Inferior parietal cortex (tissue), 1 donor: ENCODE results near the gene PACRGL.
"Not testable (repeated sequence)": the region's sequence is repeated elsewhere in the genome, so short reads cannot be mapped to it uniquely, and the experiment has no call there.

Experiments
- DNase-seq: peaks from one replicate; pipeline ENCODE4 v3.0.0-alpha.2; 2016; ENCODE audit errors: extremely low spot score

PACRGL gene

GRCh38 chr4:20723463-20723862, 23.2 kb downstream of the PACRGL start:
- DNase-seq: no peak

- DNase-seq: no peak
Observed at GRCh38 chr4:20724915-20725314, 24.7 kb downstream of the PACRGL start.

DNA sequence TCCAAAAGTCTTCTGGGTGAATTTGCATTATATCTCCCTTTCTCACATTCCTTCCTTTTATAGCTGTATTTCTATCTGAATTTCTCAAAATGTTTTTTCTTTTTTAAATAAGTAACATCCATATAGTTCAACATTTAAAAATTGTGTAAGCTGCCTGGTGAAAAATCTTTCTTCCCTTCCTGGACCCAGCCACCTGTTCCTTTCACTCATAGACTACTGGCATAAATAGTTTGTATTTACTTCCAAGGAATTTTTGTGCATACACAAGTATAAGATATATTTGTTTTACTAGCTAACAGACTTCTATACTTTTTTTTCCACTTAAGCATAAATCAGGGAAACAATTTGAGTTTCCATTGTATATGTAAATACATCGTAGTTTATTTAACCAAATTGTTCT, 35.7 kb downstream of the PACRGL start:
- DNase-seq: no peak

DNA sequence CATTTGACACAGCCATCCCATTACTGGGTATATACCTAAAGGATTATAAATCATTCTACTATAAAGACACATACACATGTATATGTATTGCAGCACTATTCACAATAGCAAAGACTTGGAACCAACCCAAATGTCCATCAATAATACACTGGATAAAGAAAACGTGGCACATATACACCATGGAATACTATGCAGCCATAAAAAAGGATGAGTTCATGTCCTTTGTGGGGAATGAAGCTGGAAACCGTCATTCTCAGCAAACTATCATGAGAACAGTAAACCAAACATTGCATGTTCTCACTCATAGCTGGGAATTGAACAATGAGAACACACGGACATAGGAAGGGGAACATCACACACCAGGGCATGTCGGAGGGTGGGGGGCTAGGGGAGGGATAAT, 45.7 kb downstream of the PACRGL start:
- DNase-seq: not testable (repeated sequence)

- DNase-seq: no peak
Observed at GRCh38 chr4:20752641-20753040, 52.4 kb downstream of the PACRGL start.

DNA sequence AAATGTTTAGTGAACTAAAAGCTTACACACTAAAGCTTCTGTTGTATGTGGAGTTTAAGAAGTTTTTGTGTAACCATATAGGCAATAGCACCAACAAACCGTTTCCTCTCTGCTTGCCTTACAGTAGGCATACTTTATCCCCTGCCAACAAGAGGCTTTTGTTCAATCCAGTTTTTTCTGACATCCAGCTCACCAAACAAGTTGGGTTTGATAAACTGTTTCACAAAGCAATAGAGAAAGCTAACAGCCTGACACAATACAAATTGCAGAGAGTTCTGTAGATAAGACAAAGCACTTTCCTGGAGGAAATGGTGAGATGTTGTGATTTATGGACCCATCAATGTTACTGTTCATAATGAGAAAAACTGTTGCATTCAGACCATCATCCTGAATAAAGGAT, 53.8 kb downstream of the PACRGL start:
- no peak for DNase-seq

DNA sequence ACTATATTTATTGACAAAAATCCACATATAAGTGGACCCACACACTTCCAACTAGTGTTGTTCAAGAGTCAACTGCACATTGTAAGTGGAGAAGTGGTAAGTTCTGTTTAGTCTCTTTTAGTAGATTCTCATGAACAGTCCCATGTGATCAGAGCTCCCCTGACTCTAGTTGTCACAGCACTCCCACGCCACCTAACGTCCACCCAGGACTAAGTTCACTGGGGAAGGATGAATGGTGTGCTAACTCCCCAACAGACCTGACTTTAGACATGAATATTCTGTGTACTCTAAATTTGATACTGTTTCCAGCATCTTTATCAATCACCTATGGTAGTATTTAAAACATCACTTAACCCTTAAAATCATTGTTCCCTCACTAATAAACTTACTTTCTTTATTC, 59.8 kb downstream of the PACRGL start:
- DNase-seq: no peak

- no peak for DNase-seq
Observed at GRCh38 chr4:20761382-20761781, 61.1 kb downstream of the PACRGL start.

DNA sequence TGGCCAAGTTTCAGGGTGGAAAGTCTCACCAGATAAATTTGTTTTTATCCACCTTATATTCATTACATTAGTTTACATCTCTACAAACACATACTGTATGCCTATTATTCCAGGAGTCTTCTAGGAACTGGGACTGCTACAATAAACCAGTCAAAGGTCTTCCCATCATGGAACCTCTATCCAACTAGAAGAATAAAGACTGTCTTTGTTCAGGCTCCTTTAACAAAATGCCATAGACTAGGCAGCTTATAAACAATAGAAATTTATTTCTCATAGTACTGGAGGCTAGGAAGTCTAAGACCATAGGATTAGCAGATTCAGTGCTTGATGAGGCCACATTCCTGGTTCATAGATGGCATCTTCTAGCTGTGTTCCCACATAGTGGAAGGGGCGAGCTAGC, 61.6 kb downstream of the PACRGL start:
- DNase-seq: no peak

DNA sequence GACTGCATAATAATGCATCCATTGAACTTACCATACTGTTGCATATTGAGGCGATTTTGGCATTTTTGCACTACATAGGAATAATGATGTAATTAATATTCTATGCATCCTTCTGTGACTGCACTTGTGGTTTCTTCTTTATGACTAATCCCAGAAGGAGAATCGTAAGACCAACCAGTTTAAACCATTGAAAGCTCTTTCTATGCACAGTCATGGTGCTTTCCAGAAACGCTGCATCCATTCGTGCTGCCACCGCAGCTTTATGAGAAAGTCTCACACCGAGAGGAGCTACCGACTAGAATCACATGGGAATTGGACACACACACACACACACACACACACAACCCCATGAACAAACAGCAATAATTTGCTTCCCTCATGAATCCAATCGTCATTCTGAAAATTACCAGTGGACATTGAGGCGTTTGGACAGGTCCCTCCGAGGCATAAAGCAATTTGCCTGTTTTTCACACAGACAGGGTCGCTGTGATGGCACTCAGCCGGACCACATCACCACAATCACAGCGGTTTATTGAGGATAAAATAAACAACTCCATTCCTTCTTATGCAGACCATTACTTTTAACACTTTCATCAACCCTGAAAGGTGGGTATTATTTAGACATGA, 64.2 kb downstream of the PACRGL start:
- no peak for DNase-seq

DNA sequence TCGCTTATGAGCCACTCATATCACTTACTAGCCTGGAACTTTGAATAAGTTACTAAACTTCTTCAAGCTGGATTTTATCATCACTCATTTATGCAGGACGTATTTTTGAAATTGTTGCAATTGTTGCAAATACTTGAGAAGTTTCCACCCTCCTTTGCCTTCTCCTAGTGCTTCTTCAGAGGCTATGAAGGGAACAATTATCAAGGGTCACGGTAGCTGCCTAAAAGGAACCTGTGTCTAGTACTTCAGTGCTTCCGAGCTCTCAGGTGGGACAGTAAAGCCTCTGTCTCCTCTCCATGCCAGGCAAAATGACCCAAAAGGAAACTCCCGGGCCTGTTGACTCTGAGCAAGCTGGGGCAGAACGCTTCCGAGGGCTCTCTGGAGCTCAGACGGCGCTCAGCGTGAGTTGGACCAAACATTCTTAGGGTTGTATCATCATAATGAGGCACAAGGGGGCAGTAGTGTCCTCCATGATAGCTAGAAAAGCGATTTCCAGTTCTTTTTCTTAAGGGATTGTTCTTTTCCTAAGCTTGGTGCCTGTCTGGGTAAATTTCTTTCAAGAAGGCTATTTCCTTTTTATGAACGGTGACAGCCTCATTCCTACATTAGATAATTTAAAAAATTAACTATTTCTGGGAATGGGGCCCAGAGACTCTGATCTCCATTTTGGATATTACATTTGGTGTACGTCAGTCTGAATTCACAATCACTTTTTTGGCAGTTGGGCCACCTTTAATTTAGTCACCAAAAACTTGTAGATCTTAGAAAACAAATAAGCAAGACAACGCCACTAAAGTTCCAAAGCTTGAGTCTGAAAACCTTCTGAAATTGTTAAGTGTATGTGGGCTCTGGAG, 73.1 kb downstream of the PACRGL start:
- peak; percentile 86 for DNase-seq

GRCh38 chr4:20778896-20779295, 78.6 kb downstream of the PACRGL start:
- no peak for DNase-seq

DNA sequence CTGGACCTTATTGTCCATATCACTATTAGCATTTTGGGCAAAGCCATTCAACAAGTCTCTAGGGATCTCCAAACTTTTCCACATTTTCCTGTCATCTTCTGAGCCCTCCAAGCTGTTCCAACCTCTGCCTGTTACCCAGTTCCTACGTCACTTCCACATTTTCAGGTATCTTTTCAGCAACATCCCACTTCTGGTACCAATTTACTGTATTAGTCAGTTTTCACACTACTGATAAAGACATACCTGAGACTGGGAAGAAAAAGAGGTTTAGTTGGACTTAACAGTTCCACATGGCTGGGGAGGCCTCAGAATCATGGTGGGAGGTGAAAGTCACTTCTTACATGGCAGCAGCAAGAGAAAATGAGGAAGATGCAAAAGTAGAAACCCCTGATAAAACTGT, 82.9 kb downstream of the PACRGL start:
- DNase-seq: not testable (repeated sequence)

GRCh38 chr4:20787940-20788665, 87.8 kb downstream of the PACRGL start:
- no peak for DNase-seq
